ENCODE results near the gene TMEM217.
A peak's percentile ranks its signal among the peaks of the same experiment; 100 is the strongest.
"Not testable (repeated sequence)": the region's sequence is repeated elsewhere in the genome, so short reads cannot be mapped to it uniquely, and the experiment has no call there.

The TMEM217 gene

DNA sequence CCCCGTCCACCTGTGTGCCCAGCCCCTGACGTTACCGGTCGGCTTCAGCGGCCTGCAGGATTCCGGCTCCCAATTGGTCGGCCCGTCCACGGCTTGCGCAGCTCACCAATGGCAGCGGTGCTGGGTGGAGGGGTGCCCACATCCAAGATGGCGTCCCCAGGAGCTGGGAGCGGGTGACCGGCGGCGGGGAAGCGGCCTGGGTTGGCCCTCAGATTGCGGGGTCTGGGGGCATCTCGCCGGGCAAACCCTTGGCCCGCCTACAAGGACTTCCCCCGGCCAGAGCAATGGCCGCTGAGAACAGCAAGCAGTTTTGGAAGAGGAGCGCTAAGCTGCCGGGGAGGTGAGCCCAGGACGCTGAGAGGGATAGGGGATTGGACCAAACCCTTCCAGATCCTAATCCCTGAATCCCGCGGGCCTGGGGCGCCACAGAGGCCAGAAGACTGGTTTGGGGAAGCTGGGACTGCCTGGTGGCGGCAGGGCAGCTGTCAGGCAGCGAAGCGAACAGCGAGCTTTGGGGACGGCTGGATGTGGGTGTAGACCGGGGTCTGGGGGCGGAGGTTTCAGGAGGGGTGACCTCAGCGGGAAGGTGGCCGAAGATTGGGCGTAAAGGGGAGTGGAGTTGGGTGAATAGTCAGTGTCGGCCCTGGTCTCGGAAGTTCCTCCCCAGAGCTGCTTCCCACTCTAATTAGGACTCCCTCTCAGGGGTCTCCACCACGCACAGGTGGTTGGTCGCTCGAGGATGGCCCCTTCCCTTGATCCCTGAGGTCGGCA lies at the start of gene TMEM217, which contains the start of gene TBC1D22B:
TSS of gene TMEM217 (minus strand) at position 511 of the 771 bp plus-strand sequence. CDS start 39,114 bp downstream, outside the sequence.
TSS of gene TBC1D22B (plus strand) at position 139 of the 771 bp plus-strand sequence. CDS start at position 285, 146 bp downstream.
- peak; percentile 97 for DNase-seq

DNA sequence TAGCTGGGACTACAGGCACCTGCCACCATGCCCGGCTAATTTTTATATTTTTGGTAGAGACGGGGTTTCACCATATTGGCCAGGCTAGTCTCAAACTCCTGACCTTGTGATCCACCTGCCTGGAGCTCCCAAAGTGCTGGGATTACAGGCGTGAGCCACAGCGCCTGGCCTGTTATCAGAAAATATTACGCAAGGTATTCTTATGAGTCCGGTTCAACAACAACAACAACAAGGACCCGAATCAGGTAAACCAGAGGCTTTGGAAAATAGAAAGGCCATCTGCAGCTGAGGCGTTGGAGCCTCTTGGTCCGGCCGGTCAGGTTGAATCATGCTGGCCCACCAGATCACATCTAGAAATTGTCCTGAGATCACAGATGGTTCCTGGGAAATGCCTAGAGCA lies 49.5 kb upstream of the TMEM217 start:
- DNase-seq, result not testable (repeated sequence)

DNA sequence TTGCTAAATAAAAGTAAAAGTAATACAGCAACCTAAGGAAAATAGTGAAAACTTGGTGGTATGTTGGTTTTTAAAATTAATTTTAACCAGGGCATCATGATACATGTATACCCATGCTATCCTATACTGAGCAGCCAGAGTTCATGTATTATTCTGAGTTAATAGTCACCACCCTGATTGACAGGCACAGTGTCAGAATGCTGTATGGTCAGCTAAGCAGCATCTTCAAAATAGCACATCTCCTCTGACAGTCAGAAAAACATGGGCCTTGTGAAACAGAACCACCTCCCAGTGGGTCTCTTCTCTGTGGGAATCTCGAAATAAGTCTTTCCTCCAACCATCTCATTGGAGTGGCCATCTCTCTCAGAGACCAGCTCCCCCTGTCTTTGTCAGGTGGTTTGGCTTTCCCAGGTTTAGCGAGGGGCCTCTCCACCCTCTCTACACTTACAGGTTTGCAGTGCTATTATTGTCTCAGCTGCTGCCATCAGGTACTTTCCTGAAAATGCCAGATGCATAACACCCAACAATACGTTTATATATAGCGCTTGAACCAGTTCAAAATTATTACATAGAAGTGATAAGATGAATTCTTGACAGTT lies 48.8 kb upstream of the TMEM217 start:
- no peak for DNase-seq

DNA sequence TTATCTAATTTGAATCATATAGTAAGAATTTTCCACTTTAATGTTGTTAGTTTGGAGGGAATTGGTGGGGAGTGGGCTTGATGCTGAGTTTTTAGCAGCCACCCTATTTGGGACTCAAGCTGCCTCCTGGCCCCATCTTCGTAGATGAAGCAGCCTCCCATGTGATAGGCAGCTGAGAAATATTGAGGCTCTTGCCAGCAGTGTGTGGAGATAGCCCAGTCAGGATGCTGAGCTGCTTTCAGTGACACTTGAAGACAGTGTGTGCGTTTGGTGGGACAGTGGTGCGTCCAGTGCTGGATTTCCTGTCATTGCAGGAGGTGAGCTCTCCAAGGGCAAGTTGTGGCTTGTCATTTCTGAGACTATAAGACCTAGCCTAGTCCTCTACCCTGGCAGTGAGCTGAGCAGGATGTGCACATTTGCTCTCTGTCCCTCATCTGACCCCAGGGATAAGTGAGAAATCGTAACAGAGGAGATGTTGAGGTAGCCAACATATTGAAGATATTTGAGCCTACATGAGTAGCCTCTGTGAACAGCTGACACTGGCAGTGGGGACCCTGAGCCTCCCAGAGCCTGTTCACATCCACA lies 48.0 kb upstream of the TMEM217 start:
- DNase-seq, result no peak

DNA sequence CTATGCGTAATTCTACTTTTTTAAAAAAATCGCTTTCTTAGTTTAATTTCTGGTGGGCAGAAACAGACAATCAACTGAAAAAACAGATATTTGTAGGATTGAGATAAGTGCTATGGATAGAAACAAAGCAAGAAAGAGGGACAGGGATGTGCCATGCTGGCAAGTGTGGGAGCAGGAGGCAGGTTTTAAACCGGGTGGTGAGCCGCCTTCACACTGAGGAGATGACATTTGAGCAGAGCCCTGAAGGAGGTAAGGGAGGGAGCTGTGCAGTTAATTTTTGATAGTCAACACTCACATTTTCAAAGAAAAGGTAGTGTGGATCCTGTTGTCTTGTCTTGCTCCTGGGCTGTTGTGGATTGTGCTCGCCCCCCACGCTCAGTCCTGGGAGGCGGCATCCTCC lies 46.8 kb upstream of the TMEM217 start:
- no peak for DNase-seq

DNA sequence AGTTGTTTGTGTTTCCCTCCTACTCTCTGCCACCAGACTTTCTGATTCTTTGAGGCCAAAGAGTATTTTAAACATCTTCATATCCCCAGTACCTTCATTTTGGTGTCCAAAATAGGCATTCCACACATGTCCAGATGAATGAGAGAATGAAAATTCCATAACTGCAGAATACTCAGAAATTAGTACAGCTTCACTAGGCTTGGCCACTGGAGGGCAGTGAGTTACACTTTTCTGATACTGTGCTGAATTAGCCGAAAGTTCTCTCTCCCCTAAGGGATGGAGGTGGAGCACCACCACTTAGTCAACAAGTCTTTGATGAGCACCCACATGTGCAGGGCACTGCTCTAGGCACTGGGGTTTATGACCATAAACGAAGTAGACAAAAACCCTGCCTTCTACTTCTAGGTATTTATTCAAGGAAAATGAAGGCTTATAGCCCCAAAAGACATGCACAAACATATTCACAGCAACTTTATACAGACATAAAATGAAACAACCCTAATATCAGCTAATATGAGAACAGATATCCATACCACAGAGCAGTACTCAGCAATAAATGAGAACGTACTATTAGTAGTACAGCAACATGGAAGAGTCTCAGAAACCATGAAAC lies 46.1 kb upstream of the TMEM217 start:
- peak; percentile 43 for DNase-seq

DNA sequence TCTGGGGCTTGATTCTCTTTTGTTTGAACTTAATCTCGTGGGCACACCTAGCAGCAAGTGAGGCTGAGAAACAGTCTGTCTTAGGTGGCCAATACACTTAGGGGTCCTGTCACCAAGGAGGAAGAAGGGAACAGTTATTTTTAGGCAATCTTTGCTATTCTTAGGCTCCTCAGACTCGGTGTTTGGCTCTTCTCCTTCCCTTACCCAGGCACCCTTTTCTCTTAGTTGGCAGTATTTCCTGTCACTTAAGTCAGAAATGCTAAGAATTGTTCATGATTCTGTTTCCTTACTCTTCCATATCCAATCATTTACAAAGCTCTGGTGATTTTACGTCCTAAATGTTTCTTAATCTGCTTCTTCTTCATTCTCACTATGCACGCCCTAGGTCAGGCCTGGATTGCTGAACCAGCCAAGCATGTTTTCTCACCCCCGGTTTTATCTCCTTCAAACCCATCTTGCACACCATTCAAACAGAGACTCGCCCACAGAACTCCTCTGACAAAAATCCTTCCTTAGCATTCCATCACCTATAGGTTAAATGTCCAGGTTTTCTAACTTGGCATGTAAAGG lies 45.2 kb upstream of the TMEM217 start:
- no peak for DNase-seq

DNA sequence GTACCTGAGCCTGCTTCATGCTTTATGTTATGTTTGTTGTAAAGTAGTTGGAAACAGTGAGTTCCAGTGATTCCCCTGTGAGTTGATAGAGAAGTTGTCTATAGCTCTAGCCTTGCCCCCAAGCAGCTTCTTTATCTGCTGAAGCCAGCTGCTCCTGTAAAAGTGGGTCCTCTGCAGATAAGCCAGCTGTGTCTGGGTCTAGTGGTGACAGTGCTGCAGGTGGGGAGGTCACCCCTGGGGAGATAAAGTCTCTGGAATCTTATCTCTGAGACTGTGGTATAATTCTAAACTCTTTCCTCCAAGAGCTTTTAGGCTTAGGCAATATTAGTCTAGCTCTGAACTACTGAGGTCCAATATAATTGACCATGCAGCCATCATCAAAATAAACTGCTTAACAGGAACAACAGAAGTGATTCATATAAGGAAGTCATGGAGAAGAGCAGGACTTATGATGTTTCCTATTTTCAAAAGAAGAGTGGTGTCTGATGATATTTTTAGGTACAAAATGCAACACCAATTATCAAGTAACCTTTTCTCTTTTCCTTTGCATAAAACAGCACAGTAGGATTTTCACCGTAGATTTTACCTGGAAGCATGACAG lies 44.2 kb upstream of the TMEM217 start:
- DNase-seq, result no peak

DNA sequence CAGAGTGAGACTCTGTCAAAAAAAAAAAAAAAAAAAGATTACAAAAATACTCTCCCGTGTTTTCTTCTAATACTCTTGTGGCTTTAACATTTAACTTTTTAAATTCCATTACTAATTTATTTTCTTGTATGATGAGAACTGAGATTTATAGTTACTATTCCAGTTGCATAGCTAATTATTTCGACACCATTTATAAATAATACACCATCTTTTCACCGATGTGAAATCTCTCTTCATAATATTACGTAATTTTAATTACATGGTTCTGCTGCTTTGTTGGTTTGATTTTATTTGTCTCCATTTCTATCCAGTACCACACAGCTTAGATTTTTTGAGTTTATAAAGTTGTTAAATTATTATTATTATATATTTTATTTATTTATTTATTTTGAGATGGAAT lies 42.0 kb upstream of the TMEM217 start:
- DNase-seq, result no peak

DNA sequence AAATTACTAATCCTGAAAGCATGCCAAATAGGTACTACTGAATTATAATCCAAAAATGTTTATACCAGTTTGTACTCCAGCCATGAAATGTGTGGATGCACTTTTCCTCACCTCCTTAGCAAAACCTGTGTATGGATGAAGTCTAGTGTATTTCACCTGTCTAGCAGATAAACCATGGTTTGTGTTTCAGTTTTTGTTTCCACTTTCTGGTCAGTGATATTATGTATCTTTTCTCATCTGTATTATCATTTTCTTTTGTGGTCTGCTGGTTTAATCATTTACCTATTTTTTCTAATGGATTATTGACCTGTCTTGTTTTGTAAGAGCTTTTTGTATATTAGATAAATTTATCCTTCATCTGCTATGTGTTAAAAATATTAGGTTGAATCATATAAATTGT lies 41.0 kb upstream of the TMEM217 start:
- DNase-seq, result no peak

DNA sequence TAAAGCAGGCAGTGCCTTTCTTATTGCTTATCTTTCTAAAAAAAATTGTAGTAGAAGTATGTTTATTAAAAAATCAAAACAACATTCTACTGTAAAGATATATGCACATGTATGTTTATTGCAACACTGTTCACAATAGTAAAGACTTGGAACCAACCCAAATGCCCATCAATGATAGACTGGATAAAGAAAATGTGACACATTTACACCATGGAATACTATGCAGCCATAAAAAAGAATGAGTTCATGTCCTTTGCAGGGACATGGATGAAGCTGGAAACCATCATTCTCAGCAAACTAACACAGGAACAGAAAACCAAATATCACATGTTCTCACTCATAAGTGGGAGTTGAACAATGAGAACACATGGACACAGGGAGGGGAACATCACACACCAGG lies 39.7 kb upstream of the TMEM217 start:
- DNase-seq, result not testable (repeated sequence)

DNA sequence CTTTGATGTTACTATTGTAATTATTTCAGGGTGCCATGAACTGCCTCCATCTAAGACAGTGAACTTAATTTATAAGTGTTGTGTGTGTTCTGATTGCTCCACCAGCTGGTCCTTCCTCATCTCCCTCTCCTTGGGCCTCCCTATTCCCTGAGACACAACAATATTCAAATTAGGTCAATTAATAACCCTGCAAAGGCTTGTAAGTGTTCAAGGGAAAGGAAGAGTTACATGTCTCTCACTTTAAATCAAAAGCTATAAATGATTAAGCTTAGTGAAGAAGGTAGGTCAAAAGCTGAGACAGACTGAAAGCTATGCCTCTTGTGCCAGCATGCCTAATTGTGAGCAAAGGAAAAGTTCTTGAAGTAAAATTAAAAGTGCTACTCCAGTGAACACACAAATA lies 35.5 kb upstream of the TMEM217 start:
- DNase-seq, result no peak

DNA sequence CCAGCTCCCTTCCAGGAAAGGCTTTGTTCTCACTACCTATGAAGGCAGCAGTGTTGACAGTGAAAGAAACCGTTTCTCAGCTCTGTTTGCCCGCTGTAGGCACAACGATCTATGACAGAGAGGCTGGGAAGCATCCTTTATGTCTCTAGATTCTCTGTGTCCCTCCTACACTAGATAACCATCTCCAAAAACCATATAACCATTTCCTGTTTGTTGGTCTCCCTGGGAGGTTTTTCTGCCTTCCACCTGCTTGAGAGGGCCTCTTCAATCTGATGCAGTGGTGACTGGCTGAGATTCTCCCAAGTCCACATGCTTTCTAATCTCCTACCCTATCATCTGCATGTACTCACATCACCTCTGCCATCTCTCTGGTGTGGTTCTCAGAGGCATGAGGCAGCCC lies 32.0 kb upstream of the TMEM217 start:
- no peak for DNase-seq

DNA sequence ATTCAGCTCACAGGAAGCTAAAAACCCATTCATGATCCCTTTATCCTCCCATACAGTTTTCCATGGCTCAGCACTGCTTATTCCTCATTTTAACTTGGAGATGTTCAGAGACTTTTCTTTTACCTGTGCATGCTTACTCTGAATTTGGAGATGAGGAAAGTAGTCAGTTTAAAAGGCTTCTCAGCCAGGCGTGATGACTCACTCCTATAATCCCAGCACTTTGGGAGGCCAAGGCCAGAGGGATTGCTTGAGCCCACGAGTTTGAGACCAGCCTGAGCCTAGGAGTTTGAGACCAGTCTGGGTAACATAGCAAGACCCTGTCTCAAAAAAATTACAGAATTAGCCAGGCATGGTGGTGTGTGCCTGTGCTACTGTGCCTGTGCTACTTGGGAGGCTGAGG lies 30.3 kb upstream of the TMEM217 start:
- DNase-seq, result no peak

DNA sequence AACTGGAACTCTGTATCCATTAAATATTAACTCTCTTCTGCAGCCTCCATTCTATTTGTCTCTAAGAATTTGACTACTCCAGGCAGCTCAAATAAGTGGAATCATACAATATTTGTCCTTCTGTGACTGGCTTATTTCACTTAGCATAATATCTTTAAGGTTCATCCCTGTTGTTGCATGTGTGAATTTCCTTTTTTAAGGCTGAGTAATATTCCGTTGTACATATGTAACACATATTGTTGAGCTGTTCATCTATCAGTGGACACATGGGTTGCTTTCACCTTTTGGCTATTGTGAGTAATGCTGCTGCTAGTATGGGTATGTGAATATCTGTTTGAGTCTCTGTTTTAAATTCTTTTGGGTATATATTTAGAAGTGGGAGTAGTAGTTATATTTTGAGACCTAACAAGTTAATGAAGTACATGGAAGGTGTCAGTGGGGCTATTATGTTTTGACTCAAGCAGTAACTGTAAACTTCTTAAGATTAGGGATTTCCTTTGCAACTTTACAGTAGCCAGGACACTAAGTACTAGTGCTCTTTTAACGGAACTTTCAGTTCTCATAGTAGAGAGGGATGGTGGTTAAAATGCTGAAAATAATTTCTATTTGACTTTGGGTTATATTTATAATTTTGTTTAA lies 29.7 kb upstream of the TMEM217 start:
- DNase-seq, result no peak

DNA sequence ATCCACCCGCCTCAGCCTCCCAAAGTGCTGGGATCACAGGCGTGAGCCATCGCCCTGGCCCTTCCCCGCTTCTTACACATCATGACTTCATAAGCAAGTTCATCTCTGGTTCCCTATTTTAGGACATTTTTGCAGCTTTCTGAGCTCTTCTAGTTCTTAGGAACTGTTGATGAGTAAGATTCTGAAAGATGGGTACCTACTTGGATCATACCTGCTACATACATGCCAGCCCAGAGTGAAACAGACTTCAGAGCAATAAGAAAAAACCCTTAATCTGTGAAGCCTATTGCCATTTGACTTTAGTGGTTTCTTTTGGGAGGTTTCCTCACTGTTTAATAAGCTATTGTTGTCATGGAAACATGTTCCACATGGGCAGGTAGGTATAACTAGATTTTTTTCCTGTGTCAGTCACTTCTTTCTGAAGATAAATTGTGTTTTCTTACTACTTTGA lies 27.9 kb upstream of the TMEM217 start:
- no peak for DNase-seq

DNA sequence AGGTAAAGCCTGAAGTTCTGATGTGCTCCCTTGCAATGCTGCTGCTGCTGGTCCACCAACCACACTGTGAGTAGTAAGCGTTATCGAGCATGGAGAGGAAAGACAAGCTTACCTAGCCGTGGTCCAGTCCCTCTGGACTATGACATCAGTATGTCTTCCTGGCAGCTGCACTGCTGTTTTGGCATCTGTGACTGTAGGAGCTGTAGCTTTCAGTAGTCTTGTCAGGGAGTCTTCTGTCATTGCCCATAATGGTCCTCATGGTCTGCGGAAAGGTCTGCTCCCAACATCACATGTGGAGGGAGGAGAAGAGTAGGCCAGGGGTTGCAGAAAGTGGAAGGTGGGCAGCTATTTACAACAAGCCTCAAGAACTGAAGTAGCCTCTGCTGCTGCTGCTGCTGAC lies 26.8 kb upstream of the TMEM217 start:
- no peak for DNase-seq

DNA sequence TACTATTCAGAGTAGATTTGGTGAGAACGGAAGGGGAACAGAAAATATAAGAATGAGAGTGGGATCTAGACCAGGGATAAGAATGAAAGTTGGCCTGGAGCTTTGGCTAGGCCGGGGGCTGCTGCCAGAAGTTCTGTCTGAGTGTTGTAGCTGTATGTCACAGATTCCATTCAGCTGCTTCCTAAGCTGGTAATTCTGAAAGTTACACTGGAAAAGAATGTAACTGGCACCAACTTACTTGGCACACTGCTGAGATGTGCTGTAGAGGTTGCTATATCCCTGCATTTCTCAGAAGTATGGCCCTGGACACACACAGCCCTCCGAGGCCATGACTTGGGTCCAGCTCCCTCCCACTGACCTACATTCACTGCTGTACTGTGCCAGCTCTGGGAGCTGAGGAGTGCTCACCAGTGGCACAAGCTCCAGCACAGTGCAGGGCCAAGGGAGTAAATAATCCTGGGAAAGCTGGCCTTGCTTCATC lies 25.8 kb upstream of the TMEM217 start:
- DNase-seq, result no peak

DNA sequence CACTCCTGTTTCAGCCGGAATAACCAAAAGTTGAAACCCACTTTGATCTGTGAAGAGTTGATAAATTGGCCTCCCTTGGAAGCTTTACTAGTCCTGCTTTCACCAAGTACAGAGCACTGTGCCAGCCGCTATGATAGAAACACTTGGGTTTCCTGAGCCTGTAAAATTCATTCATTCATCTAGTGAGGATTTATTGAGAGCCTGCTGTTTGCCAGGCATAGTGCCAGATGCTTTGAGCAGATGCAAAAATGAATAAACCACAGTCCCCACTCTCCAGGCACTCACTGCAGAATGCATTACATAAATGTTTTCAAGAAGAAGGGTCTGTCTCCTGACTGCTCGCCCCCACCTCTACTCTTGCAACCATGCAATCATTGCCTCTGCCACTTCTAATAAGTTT lies 25.3 kb upstream of the TMEM217 start:
- no peak for DNase-seq

DNA sequence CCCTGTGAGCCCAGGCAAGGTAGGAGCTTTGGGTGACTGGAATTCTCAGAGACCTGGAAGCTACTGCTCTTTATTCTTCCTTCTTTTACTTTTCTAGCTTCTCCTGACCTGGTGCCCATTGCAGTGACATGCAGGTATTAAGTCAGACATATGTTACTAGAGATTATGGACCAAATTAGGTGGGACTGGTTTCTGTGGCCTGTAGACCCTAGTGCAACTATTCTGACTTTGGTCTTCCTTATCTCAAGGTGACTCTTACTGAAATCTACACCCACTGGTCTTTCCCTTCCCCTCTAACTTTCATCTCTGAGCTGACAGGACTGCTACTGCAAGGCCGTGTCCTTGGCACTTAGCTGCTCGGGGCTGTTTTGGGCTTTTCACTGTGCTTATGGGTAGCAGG lies 24.4 kb upstream of the TMEM217 start:
- DNase-seq, result no peak

DNA sequence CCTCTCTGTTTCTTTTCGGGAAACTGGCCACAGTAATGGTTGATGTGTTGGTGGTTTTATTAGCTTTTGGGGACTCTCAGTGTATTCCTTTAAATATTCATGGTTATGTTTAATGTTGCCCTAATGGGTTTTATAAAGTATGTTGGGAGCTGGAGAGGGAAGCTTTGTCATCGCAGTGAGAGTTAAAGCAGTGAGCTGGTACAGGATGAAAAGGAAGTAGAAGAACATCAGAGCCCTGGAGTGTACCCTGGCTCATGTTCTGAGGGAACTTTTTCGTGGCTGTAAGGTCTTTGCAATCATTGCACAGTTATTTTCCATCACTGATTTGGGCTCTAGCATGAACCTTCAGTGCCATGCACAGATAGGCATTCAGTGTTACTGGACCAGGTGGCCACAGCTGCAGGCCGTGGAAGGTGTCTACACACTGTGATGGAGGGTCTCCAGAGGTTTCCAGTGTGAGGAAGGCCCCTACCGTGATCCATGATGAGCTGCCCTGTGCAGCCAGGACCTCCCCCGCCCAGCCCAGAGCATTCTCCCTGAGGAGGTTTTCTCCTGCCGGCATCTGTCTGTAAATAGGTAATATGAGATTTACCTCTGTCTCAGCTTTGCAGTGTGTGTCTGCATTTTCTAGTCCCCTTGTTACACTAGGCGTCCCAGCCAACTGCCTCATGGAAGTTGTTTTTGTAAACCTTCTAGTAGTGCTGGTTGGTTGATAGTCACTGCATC lies 22.4 kb upstream of the TMEM217 start:
- peak; percentile 30 for DNase-seq

Data from NCI-H82 (cell line).